ENCODE results near the gene KCNK16. TPM values are rescaled to one million over a fixed set of nuclear protein-coding genes. Genes with fewer than 3 reads are reported as not detected.
"Not testable (repeated sequence)": the region's sequence is repeated elsewhere in the genome, so short reads cannot be mapped to it uniquely, and the experiment has no call there.

The KCNK16 gene
- total and polyA plus RNA-seq, 2 of the 4 experiments (the other 2 are of a cell fraction): not detected

- POLR2A ChIA-PET (ENCODE audit: unreplicated experiment): no interaction called here
- no peak for TF ChIP-seq CTCF (conservative IDR thresholded peaks at IDR 0.05; ENCODE audit: low read depth, low read length)
- no peak for TF ChIP-seq BHLHE40 (IDR thresholded peaks at IDR 0.05; ENCODE audit: low read depth, low read length)
- no peak for TF ChIP-seq FOS (IDR thresholded peaks at IDR 0.05; ENCODE audit: low read depth, low read length)
- TF ChIP-seq CHD1 (IDR thresholded peaks at IDR 0.05; ENCODE audit: low read depth, low read length): no peak
- no peak for TF ChIP-seq MXI1 (IDR thresholded peaks at IDR 0.05; ENCODE audit: borderline replicate concordance, low read depth, low read length)
- no peak overlapping the region for H2BK5ac ChIP-seq (ENCODE audit: low read depth, low read length, poor library complexity, severe bottlenecking)
- H3K4ac ChIP-seq (ENCODE audit: low read depth, low read length): no peak overlapping the region
- H4K5ac ChIP-seq (ENCODE audit: low read depth, low read length): no peak overlapping the region
- H3K27me3 ChIP-seq (ENCODE audit: control insufficient read depth, insufficient read depth, low read length): no peaks in the 10 kb centered on the region
- no peaks in the 10 kb centered on the region for H3K9me3 ChIP-seq (ENCODE audit: control insufficient read depth, insufficient read depth, low read length)
- no peak overlapping the region for H3K27ac ChIP-seq (ENCODE audit: insufficient read depth, low read length)
- H3K79me1 ChIP-seq (ENCODE audit: low read depth in 1 of 2, low read length in 2 of 2): no peaks in the 10 kb centered on the region
- no peak overlapping the region for H3K4me2 ChIP-seq (ENCODE audit: low read depth, low read length)
- dilution Hi-C loops (cut with HindIII; ENCODE audit: low sequenced_read_pairs, unreplicated experiment) (no loop called here), in situ Hi-C loops (cut with MboI; ENCODE audit: low sequenced_read_pairs) (no loop called here), intact Hi-C loops (cut with micrococcal nuclease) (no loop called here)
- H3K4me3 ChIP-seq (ENCODE audit: insufficient read depth, low read depth, low read length): no peak overlapping the region
- CTCF ChIA-PET: no interaction called here
- H2BK15ac ChIP-seq (ENCODE audit: low read depth, low read length): no peak overlapping the region
- H2BK20ac ChIP-seq (ENCODE audit: low read depth, low read length): no peak overlapping the region
- no peaks in the 10 kb centered on the region for H3K9me1 ChIP-seq (ENCODE audit: insufficient read depth, low read length)
- H3K36me3 ChIP-seq (ENCODE audit: control insufficient read depth, insufficient read depth, low read length): no peaks in the 10 kb centered on the region
- H4K8ac ChIP-seq (ENCODE audit: low read depth in 2 of 2, low read length in 2 of 2): no peak overlapping the region
- DNase-seq (no peak), ATAC-seq (ENCODE audit: low read depth) (no peak)
- H3K18ac ChIP-seq (ENCODE audit: low read depth, low read length): no peak overlapping the region
- no peaks in the 10 kb centered on the region for H3K4me1 ChIP-seq (ENCODE audit: control insufficient read depth, insufficient read depth, low read length)
- H2BK120ac ChIP-seq (ENCODE audit: low read depth, low read length): no peak overlapping the region
- 70% methylated on average over 2 of the region's 3 CpGs; no CpG with 5 or more reads in 1 of the 2 experiments for WGBS, 2 experiments (ENCODE audit: extremely low coverage in 2 of 2, insufficient read length in 1 of 2)
- H4K20me1 ChIP-seq (ENCODE audit: insufficient read depth, low read length): no peaks in the 10 kb centered on the region
- H3K23ac ChIP-seq (ENCODE audit: low read depth, low read length): no peak overlapping the region
- H3K56ac ChIP-seq (ENCODE audit: extremely low read depth, insufficient read depth, low read length): no peak overlapping the region
- H3K9ac ChIP-seq (ENCODE audit: low read depth, low read length): no peak overlapping the region
- no peak overlapping the region for H2AFZ ChIP-seq (replicated peaks; ENCODE audit: low read length, poor library complexity)
- H2AK9ac ChIP-seq (replicated peaks; ENCODE audit: low read depth, low read length, poor library complexity): no peak overlapping the region
- no peak overlapping the region for H2AK5ac ChIP-seq (ENCODE audit: low read depth, low read length)
- no peak overlapping the region for H3K14ac ChIP-seq (replicated peaks; ENCODE audit: low read depth, low read length)
- BruUV-seq (replicated peaks): no TSS peak
- H4K91ac ChIP-seq (ENCODE audit: insufficient read depth, low read depth, low read length): no peak overlapping the region
These were observed 34.9 kb downstream of the KCNK16 start for GRCh38 chr6:39287601-39288000.

- H3K9ac ChIP-seq (ENCODE audit: low read depth, low read length); H4K8ac ChIP-seq (ENCODE audit: low read depth in 2 of 2, low read length in 2 of 2); H2AK9ac ChIP-seq (replicated peaks; ENCODE audit: low read depth, low read length, poor library complexity); H3K4me3 ChIP-seq (ENCODE audit: insufficient read depth, low read depth, low read length); H3K9me3 ChIP-seq (ENCODE audit: control insufficient read depth, insufficient read depth, low read length); DNase-seq; H3K79me1 ChIP-seq (ENCODE audit: low read depth in 1 of 2, low read length in 2 of 2); H3K27me3 ChIP-seq (ENCODE audit: control insufficient read depth, insufficient read depth, low read length); H4K91ac ChIP-seq (ENCODE audit: insufficient read depth, low read depth, low read length); H4K20me1 ChIP-seq (ENCODE audit: insufficient read depth, low read length); H3K14ac ChIP-seq (replicated peaks; ENCODE audit: low read depth, low read length); BruUV-seq (replicated peaks); H3K27ac ChIP-seq (ENCODE audit: insufficient read depth, low read length); in situ Hi-C loops (cut with MboI; ENCODE audit: low sequenced_read_pairs); H2AFZ ChIP-seq (replicated peaks; ENCODE audit: low read length, poor library complexity); H2BK120ac ChIP-seq (ENCODE audit: low read depth, low read length); H2BK5ac ChIP-seq (ENCODE audit: low read depth, low read length, poor library complexity, severe bottlenecking); H3K18ac ChIP-seq (ENCODE audit: low read depth, low read length); ATAC-seq (ENCODE audit: low read depth); H2AK5ac ChIP-seq (ENCODE audit: low read depth, low read length); H3K36me3 ChIP-seq (ENCODE audit: control insufficient read depth, insufficient read depth, low read length); intact Hi-C loops (cut with micrococcal nuclease); CTCF ChIA-PET; H3K4me1 ChIP-seq (ENCODE audit: control insufficient read depth, insufficient read depth, low read length); dilution Hi-C loops (cut with HindIII; ENCODE audit: low sequenced_read_pairs, unreplicated experiment); H3K9me1 ChIP-seq (ENCODE audit: insufficient read depth, low read length); H3K56ac ChIP-seq (ENCODE audit: extremely low read depth, insufficient read depth, low read length); H3K23ac ChIP-seq (ENCODE audit: low read depth, low read length); H2BK20ac ChIP-seq (ENCODE audit: low read depth, low read length); H2BK15ac ChIP-seq (ENCODE audit: low read depth, low read length); H3K4ac ChIP-seq (ENCODE audit: low read depth, low read length); POLR2A ChIA-PET (ENCODE audit: unreplicated experiment); H4K5ac ChIP-seq (ENCODE audit: low read depth, low read length); H3K4me2 ChIP-seq (ENCODE audit: low read depth, low read length): not testable (repeated sequence)
- no CpG with 5 or more reads among the region's 10 CpGs for WGBS, 2 experiments (ENCODE audit: extremely low coverage in 2 of 2, insufficient read length in 1 of 2)
These were observed 35.9 kb downstream of the KCNK16 start for GRCh38 chr6:39286596-39286995.

All from IMR-90 (cell line).